ENCODE data around the gene KCP. TPM values are rescaled to one million over a fixed set of nuclear protein-coding genes. Genes with fewer than 3 reads are reported as not detected.

Gene KCP
- polyA plus RNA-seq, 1 donor (not counting 4 experiments of a cell fraction or from before 2014, with no cell fraction given), result not detected

GRCh38 chr7:128936798-128937197, 26.3 kb upstream of the KCP start:
- Histone ChIP-seq H3K27me3 (ENCODE audit: control insufficient read depth, extremely low read depth, insufficient read depth, low read length) (peaks cover 38% of the 10 kb centered on the region), H3K4me2 (ENCODE audit: control insufficient read depth, extremely low read depth, insufficient read depth, low read depth, low read length) (no peak overlapping the region), H2AFZ (ENCODE audit: control insufficient read depth, low read length) (no peak overlapping the region), H3K79me2 (ENCODE audit: control insufficient read depth, insufficient read depth, low read length) (no peaks in the 10 kb centered on the region), H3K36me3 (ENCODE audit: control insufficient read depth in 2 of 2, extremely low read depth in 1 of 2, insufficient read depth in 2 of 2, low read length in 2 of 2) (no peaks in the 10 kb centered on the region), H3K9me3 (ENCODE audit: control insufficient read depth, low read depth, low read length) (no peaks in the 10 kb centered on the region), H4K20me1 (ENCODE audit: control insufficient read depth, extremely low read depth, insufficient read depth, low read length) (no peaks in the 10 kb centered on the region), H3K9me1 (ENCODE audit: control insufficient read depth, extremely low read depth, insufficient read depth, low read length) (no peaks in the 10 kb centered on the region), H3K27ac (ENCODE audit: control insufficient read depth, insufficient read depth, low read length) (no peak overlapping the region), H3K4me1 (ENCODE audit: control insufficient read depth, extremely low read depth, insufficient read depth, low read length) (no peaks in the 10 kb centered on the region), H3K9ac (ENCODE audit: control insufficient read depth, extremely low read depth, insufficient read depth, low read length) (no peak overlapping the region), H3K4me3 (ENCODE audit: control insufficient read depth in 2 of 3, extremely low read depth in 1 of 3, insufficient read depth in 2 of 3, low read depth in 1 of 3, low read length in 3 of 3) (no peak overlapping the region)
- no peak for DNase-seq (ENCODE audit: low read depth, low spot score)
- dilution Hi-C loops (cut with MboI; ENCODE audit: extremely low pct_ligation_motif_present, low sequenced_read_pairs), result no loop called here
- no peak for FAIRE-seq
- TF ChIP-seq CTCF (optimal IDR thresholded peaks at IDR 0.05 in 1 of 3, IDR thresholded peaks at IDR 0.05 in 1 of 3, conservative IDR thresholded peaks at IDR 0.05 in 1 of 3; ENCODE audit: extremely low read depth in 1 of 3, insufficient read depth in 2 of 3, low read length in 3 of 3) (no peak), EZH2 (IDR thresholded peaks at IDR 0.05; ENCODE audit: low read length) (no peak)

GRCh38 chr7:128935342-128935730, 24.8 kb upstream of the KCP start:
- Histone ChIP-seq H4K20me1 (ENCODE audit: control insufficient read depth, extremely low read depth, insufficient read depth, low read length) (no peaks in the 10 kb centered on the region), H3K27ac (ENCODE audit: control insufficient read depth, insufficient read depth, low read length) (no peak overlapping the region), H3K9me1 (ENCODE audit: control insufficient read depth, extremely low read depth, insufficient read depth, low read length) (no peaks in the 10 kb centered on the region), H3K27me3 (ENCODE audit: control insufficient read depth, extremely low read depth, insufficient read depth, low read length) (peaks cover 38% of the 10 kb centered on the region), H3K9me3 (ENCODE audit: control insufficient read depth, low read depth, low read length) (no peaks in the 10 kb centered on the region), H3K79me2 (ENCODE audit: control insufficient read depth, insufficient read depth, low read length) (no peaks in the 10 kb centered on the region), H2AFZ (ENCODE audit: control insufficient read depth, low read length) (no peak overlapping the region), H3K9ac (ENCODE audit: control insufficient read depth, extremely low read depth, insufficient read depth, low read length) (no peak overlapping the region), H3K4me3 (ENCODE audit: control insufficient read depth in 2 of 3, extremely low read depth in 1 of 3, insufficient read depth in 2 of 3, low read depth in 1 of 3, low read length in 3 of 3) (no peak overlapping the region), H3K36me3 (ENCODE audit: control insufficient read depth in 2 of 2, extremely low read depth in 1 of 2, insufficient read depth in 2 of 2, low read length in 2 of 2) (no peaks in the 10 kb centered on the region), H3K4me2 (ENCODE audit: control insufficient read depth, extremely low read depth, insufficient read depth, low read depth, low read length) (no peak overlapping the region), H3K4me1 (ENCODE audit: control insufficient read depth, extremely low read depth, insufficient read depth, low read length) (no peaks in the 10 kb centered on the region)
- TF ChIP-seq EZH2 (IDR thresholded peaks at IDR 0.05; ENCODE audit: low read length) (no peak), CTCF (optimal IDR thresholded peaks at IDR 0.05 in 1 of 3, IDR thresholded peaks at IDR 0.05 in 1 of 3, conservative IDR thresholded peaks at IDR 0.05 in 1 of 3; ENCODE audit: extremely low read depth in 1 of 3, insufficient read depth in 2 of 3, low read length in 3 of 3) (no peak)
- dilution Hi-C loops (cut with MboI; ENCODE audit: extremely low pct_ligation_motif_present, low sequenced_read_pairs), result no loop called here
- no peak for DNase-seq (ENCODE audit: low read depth, low spot score)
- FAIRE-seq, result no peak

All from keratinocyte (primary cell).